ENCODE data around the gene AIP.

The AIP gene

GRCh38 chr11:67482827-67483798, at the start of gene AIP:
AIP (plus strand) TSS chr11:67483026; CDS start chr11:67483159, 133 bp downstream.
- DNase-seq = peak; percentile 97

GRCh38 chr11:67433536-67434394, 49.1 kb upstream of the AIP start:
- no peak for DNase-seq

GRCh38 chr11:67434395-67434881, 48.4 kb upstream of the AIP start:
- DNase-seq = no peak

- DNase-seq = no peak
Observed at GRCh38 chr11:67435031-67435726, 47.6 kb upstream of the AIP start.

GRCh38 chr11:67435727-67436458, 46.9 kb upstream of the AIP start:
- no peak for DNase-seq

- DNase-seq = peak; percentile 38
Observed at GRCh38 chr11:67436459-67437081, 46.3 kb upstream of the AIP start.

GRCh38 chr11:67437082-67437808, 45.6 kb upstream of the AIP start, which contains the start of gene PTPRCAP:
PTPRCAP (minus strand) TSS chr11:67437682; CDS start chr11:67437619, 63 bp downstream.
- no peak for DNase-seq

GRCh38 chr11:67437809-67438157, 45.0 kb upstream of the AIP start:
- DNase-seq = no peak

GRCh38 chr11:67438158-67438902, 44.5 kb upstream of the AIP start:
- no peak for DNase-seq

GRCh38 chr11:67439321-67440228, 43.3 kb upstream of the AIP start:
- DNase-seq = peak; percentile 28

- no peak for DNase-seq
Observed at GRCh38 chr11:67440229-67441097, 42.4 kb upstream of the AIP start.

GRCh38 chr11:67441098-67441563, 41.7 kb upstream of the AIP start:
- no peak for DNase-seq

GRCh38 chr11:67441731-67442351, 41.0 kb upstream of the AIP start:
- no peak for DNase-seq

GRCh38 chr11:67442504-67443404, 40.1 kb upstream of the AIP start:
- no peak for DNase-seq

- no peak for DNase-seq
Observed at GRCh38 chr11:67445515-67445914, 37.3 kb upstream of the AIP start.

- DNase-seq = no peak
Observed at GRCh38 chr11:67448220-67448609, 34.6 kb upstream of the AIP start.
